H9 (cell line): ENCODE results near the gene C1orf116. TPM values are rescaled to one million over a fixed set of nuclear protein-coding genes. Genes with fewer than 3 reads are reported as not detected.

Experiments used
- DNase-seq: peaks from one replicate; pipeline ENCODE4 v3.0.0-alpha.2; 2017
- H2AFZ ChIP-seq: one replicate; pipeline ENCODE4 v1.6.1; 2013; ENCODE audit warnings: mild to moderate bottlenecking, low read length, control low read depth, moderate library complexity
- H2AK5ac ChIP-seq: 2 replicates; pipeline ENCODE4 v1.6.1; 2013; ENCODE audit warnings: low read length, control low read depth, mixed read lengths; ENCODE audit not compliant: insufficient read length
- H2BK120ac ChIP-seq: one replicate; pipeline ENCODE4 v1.6.1; 2013; ENCODE audit warnings: low read depth, mild to moderate bottlenecking, low read length, control low read depth, inconsistent platforms; ENCODE audit not compliant: poor library complexity, severe bottlenecking
- H2BK12ac ChIP-seq: 2 replicates; pipeline ENCODE4 v1.6.1; 2013; ENCODE audit warnings: low read length, control low read depth, mixed read lengths, low read depth; ENCODE audit not compliant: insufficient read length
- H2BK15ac ChIP-seq: 2 replicates; pipeline ENCODE4 v1.6.1; 2013; ENCODE audit warnings: low read depth, low read length, control low read depth
- H2BK20ac ChIP-seq: one replicate; pipeline ENCODE4 v1.6.1; 2013; ENCODE audit warnings: low read depth, mild to moderate bottlenecking, low read length, control low read depth, inconsistent platforms; ENCODE audit not compliant: poor library complexity, severe bottlenecking
- H2BK5ac ChIP-seq: 2 replicates; pipeline ENCODE4 v1.6.1; 2013; ENCODE audit warnings: low read length, control low read depth, mixed read lengths; ENCODE audit not compliant: insufficient read length
- H3K14ac ChIP-seq: 2 replicates; pipeline ENCODE4 v1.6.1; 2013; ENCODE audit warnings: low read length, control low read depth; ENCODE audit not compliant: insufficient read depth
- H3K18ac ChIP-seq: 2 replicates; pipeline ENCODE4 v1.6.1; 2013; ENCODE audit warnings: low read depth, mild to moderate bottlenecking, mixed read lengths, low read length, control low read depth; ENCODE audit not compliant: insufficient read length
- H3K23ac ChIP-seq: 2 replicates; pipeline ENCODE4 v1.6.1; 2013; ENCODE audit warnings: low read length, control low read depth, mixed read lengths, low read depth; ENCODE audit not compliant: insufficient read length
- H3K23me2 ChIP-seq: 2 replicates; pipeline ENCODE4 v1.6.1; 2013; ENCODE audit warnings: low read depth, mild to moderate bottlenecking, mixed read lengths, low read length, control low read depth; ENCODE audit not compliant: insufficient read length, poor library complexity, severe bottlenecking
- H3K27ac ChIP-seq: 2 replicates; pipeline ENCODE4 v1.5.1; 2013; ENCODE audit warnings: low read length, control low read depth, mixed read lengths, low read depth; ENCODE audit not compliant: insufficient read length
- H3K27me3 ChIP-seq: 2 replicates; pipeline ENCODE4 v1.6.1; 2013; ENCODE audit warnings: low read length, control low read depth, inconsistent platforms; ENCODE audit not compliant: insufficient read depth
- H3K4ac ChIP-seq: 2 replicates; pipeline ENCODE4 v1.6.1; 2013; ENCODE audit warnings: low read depth, mild to moderate bottlenecking, control low read depth, inconsistent platforms, low read length, moderate library complexity
- H3K4me1 ChIP-seq: 2 replicates; pipeline ENCODE4 v1.6.1; 2013; ENCODE audit warnings: low read length, control low read depth, inconsistent platforms; ENCODE audit not compliant: insufficient read depth
- H3K4me2 ChIP-seq: 2 replicates; pipeline ENCODE4 v1.6.1; 2013; ENCODE audit warnings: low read length, control low read depth, mixed read lengths; ENCODE audit not compliant: insufficient read length, insufficient read depth
- H3K56ac ChIP-seq: 2 replicates; pipeline ENCODE4 v1.6.1; 2013; ENCODE audit warnings: low read depth, mild to moderate bottlenecking, mixed read lengths, low read length, control low read depth; ENCODE audit not compliant: insufficient read length
- H3K79me1 ChIP-seq: 2 replicates; pipeline ENCODE4 v1.6.1; 2013; ENCODE audit warnings: low read depth, mild to moderate bottlenecking, moderate library complexity, low read length, control low read depth, inconsistent platforms; ENCODE audit not compliant: insufficient read depth, poor library complexity, severe bottlenecking
- H3K79me2 ChIP-seq: 2 replicates; pipeline ENCODE4 v1.6.1; 2013; ENCODE audit warnings: low read length, control low read depth, inconsistent platforms; ENCODE audit not compliant: insufficient read depth
- H3K9ac ChIP-seq: 2 replicates; pipeline ENCODE4 v1.6.1; 2013; ENCODE audit warnings: low read length, control low read depth, mixed read lengths; ENCODE audit not compliant: insufficient read length; ENCODE audit errors: extremely low read depth
- H3K9me3 ChIP-seq: one replicate; pipeline ENCODE4 v1.6.1; 2013; ENCODE audit warnings: low read depth, low read length, inconsistent platforms; ENCODE audit not compliant: control insufficient read depth
- H3T11ph ChIP-seq: one replicate; pipeline ENCODE4 v1.6.1; 2013; ENCODE audit warnings: mild to moderate bottlenecking, low read length, control low read depth, inconsistent platforms
- H4K20me1 ChIP-seq: one replicate; pipeline ENCODE4 v1.6.1; 2013; ENCODE audit not compliant: control insufficient read depth, insufficient read length, insufficient read depth
- H4K5ac ChIP-seq: 2 replicates; pipeline ENCODE4 v1.6.1; 2013; ENCODE audit warnings: low read depth, mild to moderate bottlenecking, mixed read lengths, low read length, control low read depth; ENCODE audit not compliant: insufficient read length
- H4K8ac ChIP-seq: replicated peaks from 2 replicates; pipeline ENCODE4 v1.6.1; 2013; ENCODE audit warnings: low read length, control low read depth, mixed read lengths, low read depth; ENCODE audit not compliant: insufficient read length
- H4K91ac ChIP-seq: 2 replicates; pipeline ENCODE4 v1.6.1; 2013; ENCODE audit warnings: low read depth, mild to moderate bottlenecking, moderate library complexity, mixed read lengths, low read length, control low read depth; ENCODE audit not compliant: insufficient read length
- H3K27ac Mint-ChIP-seq, 3 experiments: 2 replicates in 2 of 3; 3 replicates in 1 of 3; pipeline ENCODE4 v1.8.0; 2020 to 2021; ENCODE audit warnings: mixed read lengths in 3 of 3, mild to moderate bottlenecking in 1 of 3, moderate library complexity in 1 of 3
- H3K27me3 Mint-ChIP-seq: 2 replicates; pipeline ENCODE4 v1.8.0; 2021; ENCODE audit warnings: low read depth, mild to moderate bottlenecking, moderate library complexity, mixed read lengths
- H3K36me3 Mint-ChIP-seq, 3 experiments: 2 replicates in 2 of 3; 3 replicates in 1 of 3; pipeline ENCODE4 v1.8.0; 2020 to 2021; ENCODE audit warnings: low read depth in 3 of 3, mixed read lengths in 3 of 3; ENCODE audit not compliant: insufficient read depth in 1 of 3
- H3K4me1 Mint-ChIP-seq, 2 experiments: 2 replicates each; pipeline ENCODE4 v1.8.0; 2020; ENCODE audit warnings: mixed read lengths in 2 of 2
- H3K4me3 Mint-ChIP-seq, 2 experiments: 2 replicates in 1 of 2; 3 replicates in 1 of 2; pipeline ENCODE4 v1.8.0; 2020 to 2021; ENCODE audit warnings: mild to moderate bottlenecking in 2 of 2, mixed read lengths in 2 of 2, moderate library complexity in 1 of 2
- H3K9me3 Mint-ChIP-seq, 2 experiments: 2 replicates in 1 of 2; 3 replicates in 1 of 2; pipeline ENCODE4 v1.8.0; 2020; ENCODE audit warnings: mild to moderate bottlenecking in 2 of 2, mixed read lengths in 2 of 2, moderate library complexity in 1 of 2
- CTCF ChIP-seq: fragments of 200-600 bp; sonication (generic); conservative IDR thresholded peaks from 3 replicates; pipeline ENCODE4 v1.8.0; 2021; ENCODE audit warnings: antibody characterized with exemption, mild to moderate bottlenecking
- WGBS: extraction: QIAGEN DNeasy Blood & Tissue Kit; methylation state at CpG from one replicate; pipeline ENCODE4 v1.1.7; 2013; ENCODE audit warnings: missing lambda C conversion rate, low lambda C conversion rate, mixed read lengths; ENCODE audit not compliant: insufficient read length; ENCODE audit errors: extremely low coverage; 5-methylcytosine and 5-hydroxymethylcytosine counted together
- total RNA-seq: library from RNA; stranded (reverse); gene quantifications from 2 replicates; pipeline ENCODE4 v1.2.1, GENCODE V29; 2021

Gene C1orf116
- total RNA-seq, 1 experiment from 2014 or later: 0.48 TPM

- no peaks in the 10 kb centered on the region for H3K79me2 ChIP-seq
- no peak overlapping the region for H2AFZ ChIP-seq
- H3K9me3 ChIP-seq: no peaks in the 10 kb centered on the region
- Mint-ChIP-seq H3K4me1 (no peaks in the 10 kb centered on the region), H3K27me3 (no peaks in the 10 kb centered on the region), H3K27ac (no peak overlapping the region), H3K4me3 (no peak overlapping the region), H3K36me3 (peaks cover 10 to 49% (median 48%) of the 10 kb centered on the region in 3 experiments), H3K9me3 (no peaks in the 10 kb centered on the region)
- no peak overlapping the region for H3K56ac ChIP-seq
- H2AK5ac ChIP-seq: no peak overlapping the region
- H2BK120ac ChIP-seq: no peak overlapping the region
- H3K4ac ChIP-seq: no peak overlapping the region
- H3K14ac ChIP-seq: no peak overlapping the region
- TF ChIP-seq CTCF: no peak
- no peak overlapping the region for H4K8ac ChIP-seq
- no peaks in the 10 kb centered on the region for H4K20me1 ChIP-seq
- H3K23ac ChIP-seq: no peak overlapping the region
- no peak overlapping the region for H3K27ac ChIP-seq
- H3K79me1 ChIP-seq: no peaks in the 10 kb centered on the region
- no peak overlapping the region for H2BK5ac ChIP-seq
- no peak overlapping the region for H3K4me2 ChIP-seq
- H3K4me1 ChIP-seq: no peaks in the 10 kb centered on the region
- H2BK20ac ChIP-seq: no peak overlapping the region
- H4K91ac ChIP-seq: no peak overlapping the region
- no peak overlapping the region for H3K18ac ChIP-seq
- H3T11ph ChIP-seq: no peak overlapping the region
- H2BK12ac ChIP-seq: no peak overlapping the region
- no CpG with 5 or more reads among the region's 5 CpGs for WGBS
- H2BK15ac ChIP-seq: no peak overlapping the region
- no peaks in the 10 kb centered on the region for H3K23me2 ChIP-seq
- H3K9ac ChIP-seq: no peak overlapping the region
- H4K5ac ChIP-seq: no peak overlapping the region
- H3K27me3 ChIP-seq: no peaks in the 10 kb centered on the region
- no peak for DNase-seq
Measured at GRCh38 chr1:207067665-207068064, 35.1 kb upstream of the C1orf116 start.
